Transverse colon (tissue), 4 donors: ENCODE results near the gene SLC1A7. TPM values are rescaled to one million over a fixed set of nuclear protein-coding genes. Genes with fewer than 3 reads are reported as not detected.

Experiments
- DNase-seq: peaks from one replicate; pipeline ENCODE4 v3.0.0-alpha.2; 2019
- H3K27ac ChIP-seq, 4 donors: fragments of 200-600 bp; sonication (generic); 2 replicates each; pipeline ENCODE4 v1.5.1; 2016 to 2018; ENCODE audit warnings: inconsistent platforms in 4 of 4
- H3K27me3 ChIP-seq: fragments of 200-600 bp; sonication (generic); 2 replicates; pipeline ENCODE4 v1.5.1; 2017; ENCODE audit warnings: inconsistent platforms
- H3K36me3 ChIP-seq, 4 donors: fragments of 200-600 bp; sonication (generic); 2 replicates each; pipeline ENCODE4 v1.5.1; 2017 to 2019; ENCODE audit warnings: inconsistent platforms in 4 of 4
- H3K4me1 ChIP-seq, 4 donors: fragments of 200-600 bp; sonication (generic); 2 replicates each; pipeline ENCODE4 v1.5.1; 2017 to 2020; ENCODE audit warnings: inconsistent platforms in 4 of 4
- H3K4me3 ChIP-seq, 4 donors: fragments of 200-600 bp; sonication (generic); 1 replicate in 1 of 4; 2 replicates in 3 of 4; pipeline versions ENCODE4 v1.5.1 to v1.6.1; 2017 to 2019; ENCODE audit warnings: inconsistent platforms in 4 of 4
- H3K9me3 ChIP-seq, 2 donors: fragments of 200-600 bp; sonication (generic); 2 replicates each; pipeline ENCODE4 v1.5.1; 2017 to 2019; ENCODE audit warnings: inconsistent platforms in 2 of 2
- CTCF ChIP-seq, 5 experiments: fragments of 200-600 bp in 3 of 5; fragments of 450-650 bp in 2 of 5; sonication (generic) in 3 of 5; IDR thresholded peaks; 1 replicate in 2 of 5; 2 replicates in 3 of 5; pipeline ENCODE4 v1.5.1; 2016 to 2017; ENCODE audit warnings: antibody characterized with exemption in 5 of 5, inconsistent platforms in 3 of 5, mild to moderate bottlenecking in 2 of 5, moderate library complexity in 1 of 5
- EP300 ChIP-seq: sonication (generic); formaldehyde crosslinking; IDR thresholded peaks from one replicate; pipeline ENCODE4 v1.6.1; 2017; ENCODE audit warnings: antibody characterized with exemption, low read depth
- POLR2A ChIP-seq: fragments of 450-650 bp; IDR thresholded peaks from one replicate; pipeline ENCODE4 v1.6.1; 2016; ENCODE audit warnings: antibody characterized with exemption, mild to moderate bottlenecking, moderate library complexity
- POLR2AphosphoS5 ChIP-seq, 3 donors: sonication (generic); formaldehyde crosslinking; IDR thresholded peaks; one replicate each; pipeline ENCODE4 v1.6.1; 2016; ENCODE audit warnings: antibody characterized with exemption in 3 of 3
- WGBS, 2 donors: methylation state at CpG; one replicate each; pipeline ENCODE4 v1.1.5; 2018; ENCODE audit warnings: low coverage in 1 of 2; 5-methylcytosine and 5-hydroxymethylcytosine counted together
- in situ Hi-C, 4 donors: fragments of 200-750 bp; cut with MboI; loops; one replicate each; pipeline versions ENCODE4 v1.15.0 to v1.15.1; 2017; ENCODE audit warnings: low sequenced_read_pairs in 3 of 4, low pct_ligation_motif_present in 1 of 4, low pct_unique_long_range_greater_than_20kb in 1 of 4
- intact Hi-C: fragments of 100-400 bp; cut with DNase I; formaldehyde crosslinking; loops from one replicate; pipeline ENCODE4 v1.15.1; 2023; ENCODE audit warnings: low total_unique reads
- total RNA-seq, 4 donors: library from RNA; depleted of rRNA; stranded (reverse); fragments of >200 nt; gene quantifications; one replicate each; pipeline ENCODE4 v1.1.0, GENCODE V29; 2016

Gene SLC1A7
- total RNA-seq, 4 donors from 2014 or later, result 1.1 to 1.6 (median 1.6) TPM; not detected in 1

GRCh38 chr1:53158900-53159299, 16.5 kb upstream of the SLC1A7 start:
- Histone ChIP-seq H3K36me3 (no peaks in the 10 kb centered on the region), H3K9me3 (no peaks in the 10 kb centered on the region), H3K27me3 (no peaks in the 10 kb centered on the region), H3K4me3 (no peak overlapping the region), H3K27ac (no peak overlapping the region), H3K4me1 (no peaks in the 10 kb centered on the region)
- WGBS, 2 donors, result 72% methylated on average over 1 of the region's 1 CpG; no CpG with 5 or more reads in 1 of the 2 donors
- in situ Hi-C loops (no loop called here), intact Hi-C loops (no loop called here)
- no peak for DNase-seq
- no peak for TF ChIP-seq EP300
- no peak for TF ChIP-seq CTCF (IDR thresholded peaks at IDR 0.05)
- TF ChIP-seq POLR2A, result no peak
- TF ChIP-seq POLR2AphosphoS5 (IDR thresholded peaks at IDR 0.05), result no peak

GRCh38 chr1:53156783-53157182, 14.3 kb upstream of the SLC1A7 start:
- intact Hi-C loops (no loop called here), in situ Hi-C loops (no loop called here)
- Histone ChIP-seq H3K36me3 (no peaks in the 10 kb centered on the region), H3K4me1 (no peaks in the 10 kb centered on the region), H3K4me3 (no peak overlapping the region), H3K27ac (no peak overlapping the region), H3K27me3 (no peaks in the 10 kb centered on the region), H3K9me3 (no peaks in the 10 kb centered on the region)
- 66 to 70% methylated on average over 3 of the region's 3 CpGs for WGBS, 2 donors
- DNase-seq, result no peak
- TF ChIP-seq POLR2A (no peak), POLR2AphosphoS5 (IDR thresholded peaks at IDR 0.05) (no peak), CTCF (IDR thresholded peaks at IDR 0.05) (no peak), EP300 (no peak)

- no peak for DNase-seq
- H3K27me3 ChIP-seq, result no peaks in the 10 kb centered on the region
- H3K4me3 ChIP-seq, result no peak overlapping the region
- H3K27ac ChIP-seq, result no peak overlapping the region
- intact Hi-C loops (no loop called here), in situ Hi-C loops (no loop called here)
- 86 to 100% methylated on average over 1 to 7 of the region's 7 CpGs for WGBS, 2 donors
- no peaks in the 10 kb centered on the region for H3K9me3 ChIP-seq
- H3K4me1 ChIP-seq, result no peaks in the 10 kb centered on the region
- TF ChIP-seq POLR2A, result no peak
- no peak for TF ChIP-seq POLR2AphosphoS5 (IDR thresholded peaks at IDR 0.05)
- TF ChIP-seq CTCF (IDR thresholded peaks at IDR 0.05), result no peak
- TF ChIP-seq EP300, result no peak
- no peaks in the 10 kb centered on the region for H3K36me3 ChIP-seq
Measured at GRCh38 chr1:53155945-53156344, 13.5 kb upstream of the SLC1A7 start.

GRCh38 chr1:53155534-53155933, 13.1 kb upstream of the SLC1A7 start:
- no peak for DNase-seq
- no peaks in the 10 kb centered on the region for H3K27me3 ChIP-seq
- H3K27ac ChIP-seq, result no peak overlapping the region
- H3K9me3 ChIP-seq, result no peaks in the 10 kb centered on the region
- WGBS, 2 donors, result 78 to 80% methylated on average over 1 of the region's 1 CpG
- H3K36me3 ChIP-seq, result no peaks in the 10 kb centered on the region
- in situ Hi-C loops (no loop called here), intact Hi-C loops (no loop called here)
- no peak overlapping the region for H3K4me3 ChIP-seq
- no peaks in the 10 kb centered on the region for H3K4me1 ChIP-seq
- TF ChIP-seq POLR2A, result no peak
- no peak for TF ChIP-seq EP300

GRCh38 chr1:53154859-53155438, 12.5 kb upstream of the SLC1A7 start:
- no peak overlapping the region for H3K4me3 ChIP-seq
- WGBS, 2 donors, result 78 to 100% methylated on average over 1 to 8 of the region's 8 CpGs
- intact Hi-C loops, result no loop called here
- H3K27me3 ChIP-seq, result no peaks in the 10 kb centered on the region
- no peak overlapping the region for H3K27ac ChIP-seq
- H3K9me3 ChIP-seq, result no peaks in the 10 kb centered on the region
- in situ Hi-C loops, result no loop called here
- no peaks in the 10 kb centered on the region for H3K36me3 ChIP-seq
- TF ChIP-seq EP300 (no peak), POLR2AphosphoS5 (IDR thresholded peaks at IDR 0.05) (no peak), POLR2A (no peak), CTCF (IDR thresholded peaks at IDR 0.05) (no peak)
- no peak for DNase-seq
- H3K4me1 ChIP-seq, result no peaks in the 10 kb centered on the region
